HUDEP-2 (cell line): ENCODE measurements around the gene ZNRF3.
"Not testable (repeated sequence)": the region's sequence is repeated elsewhere in the genome, so short reads cannot be mapped to it uniquely, and the experiment has no call there.

Source experiments
- DNase-seq, 76 experiments: peaks; one replicate each; lab custom pipeline; 2025; ENCODE audit not compliant: unreplicated experiment in 76 of 76; lab: John Stamatoyannopoulos, UW

Gene ZNRF3

GRCh38 chr22:29079218-29079901 is 196.0 kb downstream of the ZNRF3 start:
- peak in 65 of 76 experiments; percentile 8 to 87 (median 63) for DNase-seq

GRCh38 chr22:29080106-29080975 is 197.0 kb downstream of the ZNRF3 start:
- DNase-seq = no peak

- DNase-seq = no peak
Observed at GRCh38 chr22:29081517-29082236, 198.3 kb downstream of the ZNRF3 start.

GRCh38 chr22:29082826-29083545 is 199.6 kb downstream of the ZNRF3 start:
- DNase-seq = no peak

GRCh38 chr22:29083576-29083932 is 200.2 kb downstream of the ZNRF3 start:
- DNase-seq = not testable (repeated sequence)

GRCh38 chr22:29083933-29084591 is 200.7 kb downstream of the ZNRF3 start:
- DNase-seq = peak in 3 of 76 experiments; percentile 15 to 25 (median 21)

- DNase-seq = no peak
Observed at GRCh38 chr22:29087012-29087411, 203.6 kb downstream of the ZNRF3 start.

GRCh38 chr22:29088809-29089208 is 205.4 kb downstream of the ZNRF3 start:
- peak in 12 of 76 experiments; percentile 11 to 57 (median 24) for DNase-seq

- DNase-seq = peak in 29 of 76 experiments; percentile 8 to 76 (median 34)
Observed at GRCh38 chr22:29089507-29089906, 206.1 kb downstream of the ZNRF3 start.

- no peak for DNase-seq
Observed at GRCh38 chr22:29090039-29090438, 206.7 kb downstream of the ZNRF3 start.

GRCh38 chr22:29092243-29092642 is 208.9 kb downstream of the ZNRF3 start:
- no peak for DNase-seq

- DNase-seq = no peak
Observed at GRCh38 chr22:29093030-29093429, 209.7 kb downstream of the ZNRF3 start.

- DNase-seq = no peak
Observed at GRCh38 chr22:29093501-29094300, 210.3 kb downstream of the ZNRF3 start.

- no peak for DNase-seq
Observed at GRCh38 chr22:29095459-29095858, 212.1 kb downstream of the ZNRF3 start.

- DNase-seq = peak in 74 of 76 experiments; percentile 37 to 96 (median 85)
Observed at GRCh38 chr22:29096736-29097669, 213.6 kb downstream of the ZNRF3 start.

- DNase-seq = no peak
Observed at GRCh38 chr22:29098296-29098695, 214.9 kb downstream of the ZNRF3 start.

GRCh38 chr22:29102300-29102699 is 218.9 kb downstream of the ZNRF3 start:
- DNase-seq = no peak

- peak in 1 of 76 experiments; percentile 10 for DNase-seq
Observed at GRCh38 chr22:29103121-29103520, 219.7 kb downstream of the ZNRF3 start.
